A549 (cell line): ENCODE results near the gene TBC1D32. TPM values are rescaled to one million over a fixed set of nuclear protein-coding genes. Genes with fewer than 3 reads are reported as not detected.

Source experiments
- ATAC-seq, 2 experiments: fragments of 200-7000 bp in 1 of 2; fragments of >200 bp in 1 of 2; cut with Nextera tagmentation in 1 of 2; cut with Tn5 transposase in 1 of 2; 3 replicates each; pipeline versions ENCODE4 v1.8.0 to v1.9.1; 2018 to 2020; ENCODE audit warnings: mild to moderate bottlenecking in 1 of 2, moderate library complexity in 1 of 2
- CTCF ChIA-PET: fragments of 300-600 bp; sonication (Branson Sonifier 250); formaldehyde crosslinking; extraction: SDS; loops from one replicate; lab custom pipeline; 2021; ENCODE audit warnings: antibody characterized with exemption, inconsistent platforms; lab: Yijun Ruan, JAX
- POLR2A ChIA-PET: fragments of 350-600 bp; formaldehyde crosslinking; extraction: SDS; loops from one replicate; lab custom pipeline; 2021; ENCODE audit warnings: antibody characterized with exemption, inconsistent platforms; lab: Yijun Ruan, JAX
- DNase-seq, 2 experiments: peaks; one replicate each; pipeline versions ENCODE4 v3.0.0 to v3.0.0-alpha.2; 2011 to 2016; ENCODE audit warnings: low read depth in 1 of 2, low spot score in 1 of 2
- FAIRE-seq: peaks from 2 replicates; lab custom pipeline; 2011; peaks lifted over from hg19 to GRCh38; lab: Jason Lieb, UNC
- H3K27ac ChIP-seq, 2 experiments: fragments of >200 bp; sonication (Bioruptor Twin); formaldehyde crosslinking; 3 replicates each; pipeline ENCODE4 v1.5.1; 2016 to 2017
- H3K4me1 ChIP-seq: fragments of >200 bp; sonication (Bioruptor Twin); formaldehyde crosslinking; 3 replicates; pipeline ENCODE4 v1.6.1; 2016
- H3K4me2 ChIP-seq: fragments of >200 bp; sonication (Bioruptor Twin); formaldehyde crosslinking; 3 replicates; pipeline ENCODE4 v1.6.1; 2016
- H3K4me3 ChIP-seq: fragments of >200 bp; sonication (Bioruptor Twin); formaldehyde crosslinking; 3 replicates; pipeline ENCODE4 v1.5.1; 2016
- H3K9me3 ChIP-seq: fragments of >200 bp; sonication (Bioruptor Twin); formaldehyde crosslinking; 3 replicates; pipeline ENCODE4 v1.6.1; 2016
- BHLHE40 ChIP-seq: IDR thresholded peaks from 2 replicates; pipeline ENCODE4 v1.6.1; 2012; ENCODE audit warnings: low read depth, low read length, inconsistent platforms
- CBX2 ChIP-seq: fragments of 200-600 bp; sonication (generic); IDR thresholded peaks from 2 replicates; pipeline ENCODE4 v1.6.1; 2016; ENCODE audit warnings: low read depth, mild to moderate bottlenecking, borderline replicate concordance
- CEBPB ChIP-seq, 2 experiments: fragments of >200 bp in 1 of 2; sonication (Bioruptor Twin) in 1 of 2; formaldehyde crosslinking in 1 of 2; IDR thresholded peaks; 2 replicates each; pipeline ENCODE4 v1.6.1; 2012 to 2016
- CHD2 ChIP-seq: fragments of 150-350 bp; IDR thresholded peaks from 2 replicates; pipeline ENCODE4 v1.6.1; 2014; ENCODE audit warnings: low read length; ENCODE audit not compliant: partially characterized antibody
- CHD4 ChIP-seq: fragments of 200-600 bp; sonication (generic); IDR thresholded peaks from 2 replicates; pipeline ENCODE4 v1.6.1; 2016; ENCODE audit warnings: antibody characterized with exemption, mild to moderate bottlenecking, borderline replicate concordance
- CTCF ChIP-seq: fragments of >200 bp; sonication (Bioruptor Twin); formaldehyde crosslinking; IDR thresholded peaks from 3 replicates; pipeline ENCODE4 v1.5.1; 2016
- EP300 ChIP-seq, 2 experiments: fragments of >200 bp; sonication (Bioruptor Twin); formaldehyde crosslinking; IDR thresholded peaks; 2 replicates in 1 of 2; 3 replicates in 1 of 2; pipeline ENCODE4 v1.6.1; 2016 to 2017
- FOSL2 ChIP-seq, 2 experiments: fragments of 450-650 bp in 1 of 2; fragments of >200 bp in 1 of 2; sonication (Bioruptor Twin) in 1 of 2; formaldehyde crosslinking; IDR thresholded peaks; 2 replicates each; pipeline versions ENCODE4 v1.5.0 to v1.6.1; 2016 to 2020; ENCODE audit warnings: mild to moderate bottlenecking in 1 of 2, moderate library complexity in 1 of 2
- HDAC2 ChIP-seq: fragments of 200-600 bp; sonication (generic); IDR thresholded peaks from 2 replicates; pipeline ENCODE4 v1.6.1; 2016
- HOXB13 ChIP-seq: fragments of 250-450 bp; sonication (Bioruptor Pico); IDR thresholded peaks from 2 replicates; pipeline ENCODE4 v1.5.0; 2020; ENCODE audit warnings: low read depth, mild to moderate bottlenecking, moderate library complexity
- JUN ChIP-seq, 2 experiments: fragments of >200 bp; sonication (Bioruptor Twin); formaldehyde crosslinking; IDR thresholded peaks; 2 replicates in 1 of 2; 3 replicates in 1 of 2; pipeline ENCODE4 v1.6.1; 2016 to 2017
- JUNB ChIP-seq: fragments of >200 bp; sonication (Bioruptor Twin); formaldehyde crosslinking; IDR thresholded peaks from 2 replicates; pipeline ENCODE4 v1.6.1; 2016
- KDM1A ChIP-seq: fragments of 200-600 bp; sonication (generic); IDR thresholded peaks from 2 replicates; pipeline ENCODE4 v1.6.1; 2016; ENCODE audit warnings: low read depth, mild to moderate bottlenecking
- MYC ChIP-seq: IDR thresholded peaks from 2 replicates; pipeline ENCODE4 v1.6.1; 2012; ENCODE audit warnings: mild to moderate bottlenecking, inconsistent platforms, low read length, improper control_type of control experiment, borderline replicate concordance
- PBX3 ChIP-seq: IDR thresholded peaks from 2 replicates; pipeline ENCODE4 v1.6.1; 2012
- PHF8 ChIP-seq: fragments of 200-600 bp; sonication (generic); IDR thresholded peaks from 2 replicates; pipeline ENCODE4 v1.6.1; 2016; ENCODE audit warnings: low read depth, mild to moderate bottlenecking, antibody characterized with exemption, moderate library complexity, borderline replicate concordance
- RAD21 ChIP-seq, 2 experiments: fragments of >200 bp in 1 of 2; sonication (Bioruptor Twin) in 1 of 2; formaldehyde crosslinking in 1 of 2; IDR thresholded peaks in 1 of 2; conservative IDR thresholded peaks in 1 of 2; 2 replicates in 1 of 2; 3 replicates in 1 of 2; pipeline ENCODE4 v1.6.1; 2012 to 2018; ENCODE audit warnings: inconsistent platforms in 1 of 2
- RCOR1 ChIP-seq: fragments of 150-350 bp; IDR thresholded peaks from 2 replicates; pipeline ENCODE4 v1.6.1; 2014; ENCODE audit warnings: antibody characterized with exemption, low read length, low read depth
- RFX5 ChIP-seq: fragments of 450-650 bp; IDR thresholded peaks from 2 replicates; pipeline ENCODE4 v1.7.1; 2014; ENCODE audit warnings: antibody characterized with exemption, mild to moderate bottlenecking, moderate library complexity
- SMC3 ChIP-seq: fragments of >200 bp; sonication (Bioruptor Twin); formaldehyde crosslinking; IDR thresholded peaks from 3 replicates; pipeline ENCODE4 v1.6.1; 2018; ENCODE audit warnings: inconsistent platforms
- USF2 ChIP-seq: fragments of 450-650 bp; IDR thresholded peaks from 2 replicates; pipeline ENCODE4 v1.6.1; 2014; ENCODE audit warnings: antibody characterized with exemption
- ZNF302 ChIP-seq: fragments of 250-450 bp; sonication (Bioruptor Pico); IDR thresholded peaks from 2 replicates; pipeline ENCODE4 v1.9.0; 2021; ENCODE audit warnings: inconsistent platforms, mild to moderate bottlenecking, moderate library complexity
- ZSCAN20 ChIP-seq: fragments of 250-450 bp; sonication (Bioruptor Pico); IDR thresholded peaks from 2 replicates; pipeline ENCODE4 v1.8.0; 2022; ENCODE audit warnings: mild to moderate bottlenecking, moderate library complexity
- WGBS: methylation state at CpG from one replicate; pipeline ENCODE4 v1.1.6; 2017; ENCODE audit errors: missing lambda C conversion rate; 5-methylcytosine and 5-hydroxymethylcytosine counted together
- polyA plus RNA-seq, 4 experiments: library from polyadenylated mRNA; depleted of rRNA in 3 of 4; stranded (reverse); fragments of >200 nt; fragmentation: RNase III in 1 of 4; extraction: RNeasy Plus Mini Kit Qiagen cat#74134 plus additional on column Dnase treatment in 1 of 4; gene quantifications; 2 replicates in 3 of 4; 3 replicates in 1 of 4; pipeline ENCODE4 v1.2.3, GENCODE V29; 2011 to 2017
- TF ChIP-seq, protein P1 (sequence below): fragments of >200 bp; sonication (Bioruptor Twin); formaldehyde crosslinking; IDR thresholded peaks from 3 replicates; pipeline ENCODE4 v1.6.1; 2016
- TF ChIP-seq, protein P2 (sequence below): fragments of 150-350 bp; IDR thresholded peaks from 2 replicates; pipeline ENCODE4 v1.6.1; 2014; ENCODE audit warnings: low read depth, mild to moderate bottlenecking, low read length
- TF ChIP-seq, protein P3 (sequence below): fragments of 250-450 bp; sonication (Bioruptor Pico); IDR thresholded peaks from 2 replicates; pipeline ENCODE4 v1.5.0; 2021; ENCODE audit warnings: mild to moderate bottlenecking, moderate library complexity, borderline replicate concordance

Gene TBC1D32
- polyA plus RNA-seq, 2 of the 4 experiments (the other 2 are of a cell fraction), result 2.1 to 4.4 TPM

GRCh38 chr6:121347484-121347883, 13.2 kb upstream of the TBC1D32 start (continued):
- no peak for TF ChIP-seq KDM1A
- no peak for TF ChIP-seq CBX2
- no peak for TF ChIP-seq RAD21 (conservative IDR thresholded peaks at IDR 0.05 in 1 of 2, IDR thresholded peaks at IDR 0.05 in 1 of 2)
- TF ChIP-seq RFX5, result no peak
- TF ChIP-seq, protein P1, sequence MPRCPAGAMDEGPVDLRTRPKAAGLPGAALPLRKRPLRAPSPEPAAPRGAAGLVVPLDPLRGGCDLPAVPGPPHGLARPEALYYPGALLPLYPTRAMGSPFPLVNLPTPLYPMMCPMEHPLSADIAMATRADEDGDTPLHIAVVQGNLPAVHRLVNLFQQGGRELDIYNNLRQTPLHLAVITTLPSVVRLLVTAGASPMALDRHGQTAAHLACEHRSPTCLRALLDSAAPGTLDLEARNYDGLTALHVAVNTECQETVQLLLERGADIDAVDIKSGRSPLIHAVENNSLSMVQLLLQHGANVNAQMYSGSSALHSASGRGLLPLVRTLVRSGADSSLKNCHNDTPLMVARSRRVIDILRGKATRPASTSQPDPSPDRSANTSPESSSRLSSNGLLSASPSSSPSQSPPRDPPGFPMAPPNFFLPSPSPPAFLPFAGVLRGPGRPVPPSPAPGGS, result no peak
- TF ChIP-seq ZSCAN20, result no peak
- TF ChIP-seq, protein P2, sequence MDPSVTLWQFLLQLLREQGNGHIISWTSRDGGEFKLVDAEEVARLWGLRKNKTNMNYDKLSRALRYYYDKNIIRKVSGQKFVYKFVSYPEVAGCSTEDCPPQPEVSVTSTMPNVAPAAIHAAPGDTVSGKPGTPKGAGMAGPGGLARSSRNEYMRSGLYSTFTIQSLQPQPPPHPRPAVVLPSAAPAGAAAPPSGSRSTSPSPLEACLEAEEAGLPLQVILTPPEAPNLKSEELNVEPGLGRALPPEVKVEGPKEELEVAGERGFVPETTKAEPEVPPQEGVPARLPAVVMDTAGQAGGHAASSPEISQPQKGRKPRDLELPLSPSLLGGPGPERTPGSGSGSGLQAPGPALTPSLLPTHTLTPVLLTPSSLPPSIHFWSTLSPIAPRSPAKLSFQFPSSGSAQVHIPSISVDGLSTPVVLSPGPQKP, result no peak
- no peak for TF ChIP-seq MYC
- no peak for TF ChIP-seq CTCF
- TF ChIP-seq HOXB13 (CRISPR knock-in tag), result no peak

- ChIA-PET CTCF (no interaction called here), POLR2A (no interaction called here)
- FAIRE-seq (no peak), ATAC-seq (no peak), DNase-seq (no peak)
- Histone ChIP-seq H3K9me3 (no peaks in the 10 kb centered on the region), H3K27ac (no peak overlapping the region), H3K4me3 (no peak overlapping the region), H3K4me1 (no peaks in the 10 kb centered on the region), H3K4me2 (no peak overlapping the region)
- TF ChIP-seq, protein P1, result no peak
- no peak for TF ChIP-seq RAD21 (conservative IDR thresholded peaks at IDR 0.05 in 1 of 2, IDR thresholded peaks at IDR 0.05 in 1 of 2)
- TF ChIP-seq CHD4, result no peak
- no peak for TF ChIP-seq JUNB
- TF ChIP-seq SMC3, result no peak
- TF ChIP-seq CEBPB (IDR thresholded peaks at IDR 0.05), result no peak
- TF ChIP-seq EP300 (IDR thresholded peaks at IDR 0.05), result no peak
- no peak for TF ChIP-seq BHLHE40
- no peak for TF ChIP-seq RCOR1
- TF ChIP-seq FOSL2 (IDR thresholded peaks at IDR 0.05), result no peak
- no peak for TF ChIP-seq FOSL2 (CRISPR knock-in tag; IDR thresholded peaks at IDR 0.05)
- no peak for TF ChIP-seq RFX5
- TF ChIP-seq PBX3, result no peak
- no peak for TF ChIP-seq USF2
- no peak for TF ChIP-seq CHD2
- TF ChIP-seq, protein P3, sequence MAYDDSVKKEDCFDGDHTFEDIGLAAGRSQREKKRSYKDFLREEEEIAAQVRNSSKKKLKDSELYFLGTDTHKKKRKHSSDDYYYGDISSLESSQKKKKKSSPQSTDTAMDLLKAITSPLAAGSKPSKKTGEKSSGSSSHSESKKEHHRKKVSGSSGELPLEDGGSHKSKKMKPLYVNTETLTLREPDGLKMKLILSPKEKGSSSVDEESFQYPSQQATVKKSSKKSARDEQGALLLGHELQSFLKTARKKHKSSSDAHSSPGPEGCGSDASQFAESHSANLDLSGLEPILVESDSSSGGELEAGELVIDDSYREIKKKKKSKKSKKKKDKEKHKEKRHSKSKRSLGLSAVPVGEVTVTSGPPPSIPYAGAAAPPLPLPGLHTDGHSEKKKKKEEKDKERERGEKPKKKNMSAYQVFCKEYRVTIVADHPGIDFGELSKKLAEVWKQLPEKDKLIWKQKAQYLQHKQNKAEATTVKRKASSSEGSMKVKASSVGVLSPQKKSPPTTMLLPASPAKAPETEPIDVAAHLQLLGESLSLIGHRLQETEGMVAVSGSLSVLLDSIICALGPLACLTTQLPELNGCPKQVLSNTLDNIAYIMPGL (CRISPR knock-in tag), result no peak
- TF ChIP-seq HDAC2, result no peak
- no peak for TF ChIP-seq PHF8
- no peak for TF ChIP-seq JUN (IDR thresholded peaks at IDR 0.05)
- no peak for TF ChIP-seq ZNF302
- 81% methylated on average over 2 of the region's 2 CpGs for whole genome bisulfite sequencing
Measured at GRCh38 chr6:121344539-121344938, 10.3 kb upstream of the TBC1D32 start.
